Naive B cell (primary cell): Measurements from ENCODE around the gene IFNL2. TPM values are rescaled to one million over a fixed set of nuclear protein-coding genes. Genes with fewer than 3 reads are reported as not detected.

Experiments used
- ATAC-seq, 2 donors: fragments of 150-1000 bp; cut with Tn5 transposase; 2 replicates each; pipeline ENCODE4 v1.10.0; 2021; ENCODE audit warnings: low read depth in 2 of 2, mild to moderate bottlenecking in 2 of 2, moderate library complexity in 2 of 2
- DNase-seq: peaks from one replicate; pipeline ENCODE4 v3.0.0; 2022
- H3K27ac Mint-ChIP-seq, 6 donors: one replicate each; pipeline ENCODE4 v1.8.0; 2020 to 2022; ENCODE audit warnings: mild to moderate bottlenecking in 6 of 6, mixed read lengths in 6 of 6, moderate library complexity in 5 of 6, inconsistent platforms in 2 of 6
- H3K27me3 Mint-ChIP-seq, 3 donors: one replicate each; pipeline ENCODE4 v1.8.0; 2021 to 2022; ENCODE audit warnings: mixed read lengths in 3 of 3, mild to moderate bottlenecking in 1 of 3
- H3K36me3 Mint-ChIP-seq, 2 donors: one replicate each; pipeline ENCODE4 v1.8.0; 2020 to 2022; ENCODE audit warnings: mixed read lengths in 2 of 2, inconsistent platforms in 1 of 2, mild to moderate bottlenecking in 1 of 2
- H3K4me1 Mint-ChIP-seq, 3 donors: one replicate each; pipeline ENCODE4 v1.8.0; 2020 to 2022; ENCODE audit warnings: mixed read lengths in 3 of 3, inconsistent platforms in 1 of 3, mild to moderate bottlenecking in 1 of 3, moderate library complexity in 1 of 3
- H3K4me3 Mint-ChIP-seq, 8 donors: one replicate each; pipeline ENCODE4 v1.8.0; 2020 to 2022; ENCODE audit warnings: mild to moderate bottlenecking in 8 of 8, mixed read lengths in 8 of 8, moderate library complexity in 8 of 8, inconsistent platforms in 2 of 8
- H3K9me3 Mint-ChIP-seq, 7 donors: one replicate each; pipeline ENCODE4 v1.8.0; 2020 to 2022; ENCODE audit warnings: mixed read lengths in 7 of 7, mild to moderate bottlenecking in 5 of 7, inconsistent platforms in 2 of 7, moderate library complexity in 1 of 7
- polyA plus RNA-seq, 6 donors: library from polyadenylated mRNA; unstranded; fragments of 300-500 nt; fragmentation: Illumina TruSeq; gene quantifications; one replicate each; pipeline ENCODE4 v1.2.3, GENCODE V29; 2021; ENCODE audit warnings: low read depth in 6 of 6

Gene IFNL2
- polyA plus RNA-seq, 6 donors from 2014 or later: not detected

- ATAC-seq (no peak), DNase-seq (no peak)
- Mint-ChIP-seq H3K27me3 (peaks cover 5 to 26% (median 20%) of the 10 kb centered on the region in 3 donors), H3K36me3 (peaks cover 10 to 13% of the 10 kb centered on the region in 2 donors), H3K4me1 (no peaks in the 10 kb centered on the region), H3K4me3 (no peak overlapping the region), H3K9me3 (peaks cover 0 to 36% (median 17%) of the 10 kb centered on the region in 7 donors), H3K27ac (no peak overlapping the region)
These were observed 13.8 kb downstream of the IFNL2 start for GRCh38 chr19:39282021-39282420.

- Mint-ChIP-seq H3K27ac (no peak overlapping the region), H3K4me3 (no peak overlapping the region), H3K9me3 (peaks cover 0 to 43% (median 20%) of the 10 kb centered on the region in 7 donors), H3K36me3 (peaks cover 10 to 13% of the 10 kb centered on the region in 2 donors), H3K27me3 (peaks cover 5 to 26% (median 20%) of the 10 kb centered on the region in 3 donors), H3K4me1 (no peaks in the 10 kb centered on the region)
- DNase-seq (no peak), ATAC-seq (no peak)
These were observed 15.8 kb downstream of the IFNL2 start for GRCh38 chr19:39284032-39284431.

- no peaks in the 10 kb centered on the region for H3K36me3 Mint-ChIP-seq
These were observed 25.2 kb downstream of the IFNL2 start for GRCh38 chr19:39293394-39293793.

GRCh38 chr19:39296055-39296645 lies 28.0 kb downstream of the IFNL2 start, which contains the start of gene IFNL1:
Gene IFNL1, plus strand, starts transcription at chr19:39296407. Its CDS starts 15 bp downstream, at chr19:39296422.
- H3K4me3 Mint-ChIP-seq: no peak within 1 kb of the TSS
- ATAC-seq (no peak), DNase-seq (no peak)
- H3K27me3 Mint-ChIP-seq: peaks cover 12 to 36% (median 23%) of the 10 kb centered on the region in 3 donors
- no peaks in the 10 kb centered on the region for H3K36me3 Mint-ChIP-seq
- no peaks in the 10 kb centered on the region for H3K9me3 Mint-ChIP-seq
- H3K27ac Mint-ChIP-seq: peak within 1 kb of the TSS in 1 of 6 donors; percentile 70
- no peaks in the 10 kb centered on the region for H3K4me1 Mint-ChIP-seq

More at GRCh38 chr19:39293394-39293793, 25.2 kb downstream of the IFNL2 start:
- H3K9me3 Mint-ChIP-seq: peaks cover 0 to 9% (median 3%) of the 10 kb centered on the region in 7 donors
- ATAC-seq (no peak), DNase-seq (no peak)
- H3K4me1 Mint-ChIP-seq: no peaks in the 10 kb centered on the region
- H3K27ac Mint-ChIP-seq: no peak overlapping the region
- no peak overlapping the region for H3K4me3 Mint-ChIP-seq
- peaks cover 10 to 41% (median 30%) of the 10 kb centered on the region in 3 donors for H3K27me3 Mint-ChIP-seq

GRCh38 chr19:39296906-39297305 lies 28.7 kb downstream of the IFNL2 start:
- DNase-seq (no peak), ATAC-seq (no peak)
- Mint-ChIP-seq H3K27ac (peak overlapping the region in 1 of 6 donors; percentile 70), H3K27me3 (peaks cover 12 to 36% (median 23%) of the 10 kb centered on the region in 3 donors), H3K36me3 (no peaks in the 10 kb centered on the region), H3K9me3 (no peaks in the 10 kb centered on the region), H3K4me3 (no peak overlapping the region), H3K4me1 (no peaks in the 10 kb centered on the region)

- no peak for ATAC-seq
These were observed 29.9 kb downstream of the IFNL2 start for GRCh38 chr19:39297931-39298634.

GRCh38 chr19:39299404-39299803 lies 31.2 kb downstream of the IFNL2 start:
- Mint-ChIP-seq H3K9me3 (no peaks in the 10 kb centered on the region), H3K27ac (no peak overlapping the region), H3K36me3 (no peaks in the 10 kb centered on the region), H3K4me1 (no peaks in the 10 kb centered on the region), H3K27me3 (peaks cover 9 to 30% (median 26%) of the 10 kb centered on the region in 3 donors), H3K4me3 (no peak overlapping the region)
- ATAC-seq: no peak
- no peak for DNase-seq

More at GRCh38 chr19:39297931-39298634, 29.9 kb downstream of the IFNL2 start:
- Mint-ChIP-seq H3K27ac (peak overlapping the region in 3 of 6 donors; percentile 26 to 68 (median 30)), H3K27me3 (peaks cover 9 to 34% (median 23%) of the 10 kb centered on the region in 3 donors), H3K9me3 (no peaks in the 10 kb centered on the region), H3K4me1 (no peaks in the 10 kb centered on the region), H3K4me3 (no peak overlapping the region), H3K36me3 (no peaks in the 10 kb centered on the region)
- DNase-seq: no peak

- peak overlapping the region in 1 of 6 donors; percentile 15 for H3K27ac Mint-ChIP-seq
- H3K4me3 Mint-ChIP-seq: no peak overlapping the region
- ATAC-seq: no peak
- no peaks in the 10 kb centered on the region for H3K9me3 Mint-ChIP-seq
- H3K4me1 Mint-ChIP-seq: no peaks in the 10 kb centered on the region
- peaks cover 9 to 32% (median 24%) of the 10 kb centered on the region in 3 donors for H3K27me3 Mint-ChIP-seq
- H3K36me3 Mint-ChIP-seq: no peaks in the 10 kb centered on the region
- no peak for DNase-seq
These were observed 31.6 kb downstream of the IFNL2 start for GRCh38 chr19:39299832-39300231.

- Mint-ChIP-seq H3K4me3 (no peak overlapping the region), H3K27ac (no peak overlapping the region), H3K36me3 (no peaks in the 10 kb centered on the region), H3K27me3 (peaks cover 9 to 32% (median 24%) of the 10 kb centered on the region in 3 donors), H3K4me1 (peaks cover 0 to 5% (median 0%) of the 10 kb centered on the region in 3 donors), H3K9me3 (no peaks in the 10 kb centered on the region)
- no peak for ATAC-seq
- DNase-seq: no peak
These were observed 32.8 kb downstream of the IFNL2 start for GRCh38 chr19:39301021-39301420.

GRCh38 chr19:39301562-39301961 lies 33.4 kb downstream of the IFNL2 start:
- Mint-ChIP-seq H3K4me3 (no peak overlapping the region), H3K36me3 (peaks cover 0 to 2% of the 10 kb centered on the region in 2 donors), H3K27ac (no peak overlapping the region), H3K4me1 (peaks cover 0 to 5% (median 0%) of the 10 kb centered on the region in 3 donors), H3K27me3 (peaks cover 9 to 29% (median 19%) of the 10 kb centered on the region in 3 donors), H3K9me3 (no peaks in the 10 kb centered on the region)
- ATAC-seq (no peak), DNase-seq (no peak)

GRCh38 chr19:39303373-39304184 lies 35.4 kb downstream of the IFNL2 start:
- DNase-seq (no peak), ATAC-seq (no peak)
- Mint-ChIP-seq H3K27me3 (peaks cover under 1 to 10% (median 1%) of the 10 kb centered on the region in 3 donors), H3K9me3 (peaks cover 0 to 2% (median 0%) of the 10 kb centered on the region in 7 donors), H3K4me1 (peaks cover 0 to 5% (median 4%) of the 10 kb centered on the region in 3 donors), H3K4me3 (peak overlapping the region in 1 of 8 donors; percentile 43), H3K36me3 (peaks cover 0 to 8% of the 10 kb centered on the region in 2 donors), H3K27ac (no peak overlapping the region)

GRCh38 chr19:39304185-39304513 lies 36.0 kb downstream of the IFNL2 start:
- Mint-ChIP-seq H3K9me3 (peaks cover 0 to 2% (median 0%) of the 10 kb centered on the region in 7 donors), H3K4me3 (no peak overlapping the region), H3K27me3 (peaks cover 0 to 8% (median 0%) of the 10 kb centered on the region in 3 donors), H3K36me3 (peaks cover 0 to 8% of the 10 kb centered on the region in 2 donors), H3K4me1 (peaks cover 0 to 8% (median 5%) of the 10 kb centered on the region in 3 donors), H3K27ac (peak overlapping the region in 1 of 6 donors; percentile 8)
- no peak for ATAC-seq
- DNase-seq: no peak
